KMS-11 (cell line): Measurements from ENCODE around the gene TEX28.

ENCODE experiments used
- H2AFZ ChIP-seq: fragments of 200-600 bp; sonication (generic); 2 replicates; pipeline ENCODE4 v1.6.1; 2016; ENCODE audit warnings: antibody characterized with exemption, mixed run types, low read depth
- H3K27ac ChIP-seq: fragments of 200-600 bp; sonication (generic); 2 replicates; pipeline ENCODE4 v1.6.1; 2016; ENCODE audit warnings: mild to moderate bottlenecking, mixed run types
- H3K27me3 ChIP-seq: fragments of 200-600 bp; sonication (generic); 2 replicates; pipeline ENCODE4 v1.6.1; 2017; ENCODE audit warnings: mild to moderate bottlenecking, low read depth, mixed run types, moderate library complexity; ENCODE audit not compliant: insufficient read depth
- H3K36me3 ChIP-seq: fragments of 200-600 bp; sonication (generic); 2 replicates; pipeline ENCODE4 v1.6.1; 2017; ENCODE audit warnings: mild to moderate bottlenecking, mixed run types; ENCODE audit not compliant: insufficient read depth
- H3K4me1 ChIP-seq: fragments of 200-600 bp; sonication (generic); 2 replicates; pipeline ENCODE4 v1.6.1; 2016; ENCODE audit warnings: mild to moderate bottlenecking, low read depth, mixed run types; ENCODE audit not compliant: poor library complexity, severe bottlenecking
- H3K4me2 ChIP-seq: fragments of 200-600 bp; sonication (generic); 2 replicates; pipeline ENCODE4 v1.7.0; 2016; ENCODE audit warnings: mild to moderate bottlenecking, mixed run types
- H3K4me3 ChIP-seq: fragments of 200-600 bp; sonication (generic); IDR thresholded peaks from 2 replicates; pipeline ENCODE4 v1.6.1; 2017; ENCODE audit warnings: low read depth, low read length, mixed read lengths; ENCODE audit not compliant: insufficient read depth
- H3K79me2 ChIP-seq: fragments of 200-600 bp; sonication (generic); 2 replicates; pipeline ENCODE4 v1.6.1; 2016; ENCODE audit warnings: low read depth, mixed run types; ENCODE audit not compliant: insufficient read depth
- H3K9ac ChIP-seq: fragments of 200-600 bp; sonication (generic); 2 replicates; pipeline ENCODE4 v1.6.1; 2016; ENCODE audit warnings: mild to moderate bottlenecking, mixed run types
- H4K20me1 ChIP-seq: fragments of 200-600 bp; sonication (generic); 2 replicates; pipeline ENCODE4 v1.6.1; 2016; ENCODE audit warnings: mild to moderate bottlenecking, mixed run types; ENCODE audit not compliant: insufficient read depth
- CTCF ChIP-seq: fragments of 200-600 bp; sonication (generic); conservative IDR thresholded peaks from 2 replicates; pipeline ENCODE4 v1.6.1; 2017; ENCODE audit warnings: low read depth, mild to moderate bottlenecking, antibody characterized with exemption, low read length, moderate library complexity, mixed read lengths

Gene TEX28

GRCh38 chrX:154310616-154311536 lies 16.0 kb upstream of the TEX28 start:
- no peak for TF ChIP-seq CTCF
- no peaks in the 10 kb centered on the region for H3K36me3 ChIP-seq

GRCh38 chrX:154309041-154309775 lies 14.3 kb upstream of the TEX28 start:
- no peaks in the 10 kb centered on the region for H3K4me1 ChIP-seq
- TF ChIP-seq CTCF, result no peak
- H3K4me2 ChIP-seq, result no peak overlapping the region

More at GRCh38 chrX:154310616-154311536, 16.0 kb upstream of the TEX28 start:
- no peak overlapping the region for H3K27ac ChIP-seq
- H3K27me3 ChIP-seq, result no peaks in the 10 kb centered on the region
- H3K79me2 ChIP-seq, result no peaks in the 10 kb centered on the region
- H3K9ac ChIP-seq, result no peak overlapping the region
- H2AFZ ChIP-seq, result no peak overlapping the region
- H4K20me1 ChIP-seq, result no peaks in the 10 kb centered on the region
- no peak overlapping the region for H3K4me3 ChIP-seq
- no peaks in the 10 kb centered on the region for H3K4me1 ChIP-seq
- no peak overlapping the region for H3K4me2 ChIP-seq

GRCh38 chrX:154308108-154308946 lies 13.4 kb upstream of the TEX28 start:
- no peak overlapping the region for H3K4me3 ChIP-seq
- H4K20me1 ChIP-seq, result no peaks in the 10 kb centered on the region
- no peak overlapping the region for H3K4me2 ChIP-seq
- H2AFZ ChIP-seq, result peak overlapping the region; percentile 19; the same call in 1 of the 2 replicates
- no peaks in the 10 kb centered on the region for H3K4me1 ChIP-seq
- H3K79me2 ChIP-seq, result no peaks in the 10 kb centered on the region
- H3K36me3 ChIP-seq, result no peaks in the 10 kb centered on the region
- H3K27ac ChIP-seq, result no peak overlapping the region
- H3K27me3 ChIP-seq, result no peaks in the 10 kb centered on the region
- H3K9ac ChIP-seq, result no peak overlapping the region
- TF ChIP-seq CTCF, result peak; percentile 80

More at GRCh38 chrX:154309041-154309775, 14.3 kb upstream of the TEX28 start:
- Histone ChIP-seq H4K20me1 (no peaks in the 10 kb centered on the region), H3K9ac (no peak overlapping the region), H2AFZ (no peak overlapping the region), H3K36me3 (no peaks in the 10 kb centered on the region), H3K79me2 (no peaks in the 10 kb centered on the region), H3K27ac (no peak overlapping the region), H3K27me3 (no peaks in the 10 kb centered on the region), H3K4me3 (no peak overlapping the region)

- no peak overlapping the region for H3K9ac ChIP-seq
- H3K4me2 ChIP-seq, result no peak overlapping the region
- no peak overlapping the region for H3K4me3 ChIP-seq
- no peak overlapping the region for H2AFZ ChIP-seq
- no peaks in the 10 kb centered on the region for H3K4me1 ChIP-seq
- no peaks in the 10 kb centered on the region for H3K27me3 ChIP-seq
- no peaks in the 10 kb centered on the region for H4K20me1 ChIP-seq
- no peaks in the 10 kb centered on the region for H3K79me2 ChIP-seq
- no peak for TF ChIP-seq CTCF
- no peaks in the 10 kb centered on the region for H3K36me3 ChIP-seq
- no peak overlapping the region for H3K27ac ChIP-seq
Observed at GRCh38 chrX:154307202-154307601, 12.3 kb upstream of the TEX28 start.
